Mesenchymal stem cell (in vitro differentiated cells and primary cell): Measurements from ENCODE around the gene PDGFRB.
A peak's percentile ranks its signal among the peaks of the same experiment; 100 is the strongest.

Experiments used
- DNase-seq: peaks from one replicate; pipeline ENCODE4 v3.0.0-alpha.2; 2013
- H2AFZ ChIP-seq: one replicate; pipeline ENCODE4 v1.6.1; 2013; ENCODE audit warnings: low read depth, mild to moderate bottlenecking, control low read depth, inconsistent platforms, low read length, moderate library complexity
- H2AK5ac ChIP-seq: 2 replicates; pipeline ENCODE4 v1.6.1; 2013; ENCODE audit warnings: low read length, moderate library complexity, mild to moderate bottlenecking, inconsistent platforms; ENCODE audit not compliant: severe bottlenecking
- H2BK120ac ChIP-seq: one replicate; pipeline ENCODE4 v1.6.1; 2013; ENCODE audit warnings: low read depth, mild to moderate bottlenecking, inconsistent platforms, low read length, moderate library complexity
- H2BK12ac ChIP-seq, 2 experiments: one replicate each; pipeline ENCODE4 v1.6.1; 2013; ENCODE audit warnings: inconsistent platforms in 2 of 2, low read length in 2 of 2, mild to moderate bottlenecking in 2 of 2, moderate library complexity in 2 of 2, control low read depth in 1 of 2
- H2BK15ac ChIP-seq: one replicate; pipeline ENCODE4 v1.6.1; 2013; ENCODE audit warnings: mild to moderate bottlenecking, low read depth, inconsistent platforms; ENCODE audit not compliant: poor library complexity, severe bottlenecking
- H2BK5ac ChIP-seq: 2 replicates; pipeline ENCODE4 v1.6.1; 2013; ENCODE audit warnings: low read depth, mild to moderate bottlenecking, low read length, control low read depth, inconsistent platforms; ENCODE audit not compliant: poor library complexity, severe bottlenecking
- H3K14ac ChIP-seq, 2 experiments: one replicate each; pipeline ENCODE4 v1.6.1; 2013; ENCODE audit warnings: inconsistent platforms in 2 of 2, low read length in 2 of 2, control low read depth in 1 of 2, mild to moderate bottlenecking in 1 of 2, moderate library complexity in 1 of 2
- H3K18ac ChIP-seq, 2 experiments: one replicate each; pipeline ENCODE4 v1.6.1; 2013; ENCODE audit warnings: inconsistent platforms in 2 of 2, low read length in 2 of 2, control low read depth in 1 of 2, low read depth in 1 of 2, mild to moderate bottlenecking in 1 of 2
- H3K23ac ChIP-seq, 2 experiments: one replicate each; pipeline ENCODE4 v1.6.1; 2013; ENCODE audit warnings: inconsistent platforms in 2 of 2, low read length in 2 of 2, mild to moderate bottlenecking in 2 of 2, moderate library complexity in 2 of 2, control low read depth in 1 of 2
- H3K27ac ChIP-seq: 2 replicates; pipeline ENCODE4 v1.5.1; 2013; ENCODE audit warnings: mild to moderate bottlenecking, moderate library complexity, low read length, control low read depth, inconsistent platforms; ENCODE audit not compliant: poor library complexity, severe bottlenecking
- H3K27me3 ChIP-seq, 2 experiments: 2 replicates each; pipeline versions ENCODE4 v1.6.1 to v1.7.0; 2013; ENCODE audit warnings: low read length in 2 of 2, mild to moderate bottlenecking in 2 of 2, moderate library complexity in 2 of 2, control low read depth in 1 of 2, inconsistent platforms in 1 of 2; ENCODE audit not compliant: control insufficient read depth in 1 of 2, insufficient read depth in 1 of 2
- H3K36me3 ChIP-seq, 2 experiments: 2 replicates each; pipeline versions ENCODE4 v1.6.1 to v1.7.0; 2013; ENCODE audit warnings: low read length in 2 of 2, control low read depth in 1 of 2, inconsistent platforms in 1 of 2, low read depth in 1 of 2, mild to moderate bottlenecking in 1 of 2; ENCODE audit not compliant: insufficient read depth in 2 of 2, control insufficient read depth in 1 of 2
- H3K4ac ChIP-seq, 2 experiments: one replicate each; pipeline ENCODE4 v1.6.1; 2013; ENCODE audit warnings: inconsistent platforms in 2 of 2, low read length in 2 of 2, mild to moderate bottlenecking in 2 of 2, moderate library complexity in 2 of 2, control low read depth in 1 of 2, low read depth in 1 of 2
- H3K4me1 ChIP-seq: 2 replicates; pipeline ENCODE4 v1.6.1; 2013; ENCODE audit warnings: low read depth, low read length, control low read depth; ENCODE audit not compliant: control insufficient read depth, insufficient read depth
- H3K4me2 ChIP-seq: 2 replicates; pipeline ENCODE4 v1.6.1; 2013; ENCODE audit warnings: low read length, mild to moderate bottlenecking, inconsistent platforms; ENCODE audit not compliant: poor library complexity, severe bottlenecking
- H3K4me3 ChIP-seq, 2 experiments: 2 replicates each; pipeline versions ENCODE4 v1.5.1 to v1.7.0; 2013; ENCODE audit warnings: low read length in 2 of 2, mild to moderate bottlenecking in 2 of 2, control low read depth in 1 of 2, low read depth in 1 of 2; ENCODE audit not compliant: insufficient read depth in 1 of 2
- H3K79me1 ChIP-seq: replicated peaks from 2 replicates; pipeline ENCODE4 v1.6.1; 2013; ENCODE audit warnings: mild to moderate bottlenecking, control low read depth, low read length, inconsistent platforms; ENCODE audit not compliant: poor library complexity, severe bottlenecking
- H3K9ac ChIP-seq: 2 replicates; pipeline ENCODE4 v1.7.0; 2013; ENCODE audit warnings: mild to moderate bottlenecking, low read length, moderate library complexity
- H3K9me3 ChIP-seq: 2 replicates; pipeline ENCODE4 v1.7.0; 2013; ENCODE audit warnings: mild to moderate bottlenecking, low read length; ENCODE audit not compliant: control insufficient read depth
- H4K8ac ChIP-seq: one replicate; pipeline ENCODE4 v1.6.1; 2013; ENCODE audit warnings: inconsistent platforms, mild to moderate bottlenecking, low read length, moderate library complexity
- H4K91ac ChIP-seq: one replicate; pipeline ENCODE4 v1.6.1; 2013; ENCODE audit warnings: mild to moderate bottlenecking, low read length, inconsistent platforms
- WGBS: methylation state at CpG from one replicate; pipeline ENCODE4 v1.1.7; 2013; ENCODE audit warnings: mixed read lengths; 5-methylcytosine and 5-hydroxymethylcytosine counted together

Gene PDGFRB

GRCh38 chr5:150105928-150106615 is 49.6 kb downstream of the PDGFRB start:
- Histone ChIP-seq H2AK5ac (no peak overlapping the region), H2BK12ac (no peak overlapping the region), H4K91ac (no peak overlapping the region), H3K4me3 (no peak overlapping the region), H2BK15ac (no peak overlapping the region), H4K8ac (no peak overlapping the region), H2BK120ac (no peak overlapping the region), H3K4me1 (peaks cover 9% of the 10 kb centered on the region), H3K79me1 (no peaks in the 10 kb centered on the region), H3K4ac (no peak overlapping the region), H2BK5ac (no peak overlapping the region), H3K9ac (no peak overlapping the region), H3K36me3 (no peaks in the 10 kb centered on the region), H2AFZ (no peak overlapping the region), H3K18ac (no peak overlapping the region), H3K9me3 (no peaks in the 10 kb centered on the region), H3K23ac (no peak overlapping the region), H3K27ac (no peak overlapping the region), H3K4me2 (no peak overlapping the region), H3K27me3 (no peaks in the 10 kb centered on the region), H3K14ac (peak overlapping the region in 1 of 2 experiments; percentile 14)
- WGBS, result 94% methylated on average over 5 of the region's 7 CpGs
- no peak for DNase-seq

GRCh38 chr5:150104550-150104870 is 51.1 kb downstream of the PDGFRB start:
- Histone ChIP-seq H2BK5ac (no peak overlapping the region), H2BK12ac (no peak overlapping the region), H3K23ac (no peak overlapping the region), H3K14ac (no peak overlapping the region), H2AFZ (no peak overlapping the region), H2BK15ac (no peak overlapping the region), H2BK120ac (no peak overlapping the region), H3K9ac (no peak overlapping the region), H3K4ac (no peak overlapping the region), H3K36me3 (no peaks in the 10 kb centered on the region), H4K8ac (no peak overlapping the region), H3K4me2 (no peak overlapping the region), H3K79me1 (no peaks in the 10 kb centered on the region), H3K4me3 (no peak overlapping the region), H4K91ac (no peak overlapping the region), H3K27ac (no peak overlapping the region), H3K9me3 (no peaks in the 10 kb centered on the region), H3K4me1 (peaks cover 8% of the 10 kb centered on the region), H2AK5ac (no peak overlapping the region), H3K18ac (no peak overlapping the region), H3K27me3 (no peaks in the 10 kb centered on the region)
- WGBS, result 83% methylated on average over 2 of the region's 2 CpGs
- DNase-seq, result no peak

- Histone ChIP-seq H2AFZ (no peak overlapping the region), H2BK12ac (no peak overlapping the region), H3K27me3 (no peaks in the 10 kb centered on the region), H3K9ac (no peak overlapping the region), H3K14ac (no peak overlapping the region), H2BK120ac (no peak overlapping the region), H3K18ac (no peak overlapping the region), H2BK5ac (no peak overlapping the region), H3K27ac (no peak overlapping the region), H3K4me2 (no peak overlapping the region), H4K91ac (no peak overlapping the region), H4K8ac (no peak overlapping the region), H3K79me1 (no peaks in the 10 kb centered on the region), H2AK5ac (no peak overlapping the region), H3K4me3 (no peak overlapping the region), H2BK15ac (no peak overlapping the region), H3K23ac (no peak overlapping the region), H3K9me3 (no peaks in the 10 kb centered on the region), H3K4ac (no peak overlapping the region), H3K4me1 (peaks cover 8% of the 10 kb centered on the region), H3K36me3 (no peaks in the 10 kb centered on the region)
- DNase-seq, result no peak
- 82% methylated on average over 5 of the region's 5 CpGs for WGBS
These were observed 51.7 kb downstream of the PDGFRB start for GRCh38 chr5:150103678-150104549.

- Histone ChIP-seq H3K4ac (no peak overlapping the region), H3K14ac (no peak overlapping the region), H3K4me3 (no peak overlapping the region), H3K4me1 (peaks cover 2% of the 10 kb centered on the region), H3K23ac (no peak overlapping the region), H2BK12ac (no peak overlapping the region), H3K9me3 (no peaks in the 10 kb centered on the region), H3K4me2 (no peak overlapping the region), H3K18ac (no peak overlapping the region), H2BK5ac (no peak overlapping the region), H3K27me3 (no peaks in the 10 kb centered on the region), H3K27ac (no peak overlapping the region), H4K8ac (no peak overlapping the region), H4K91ac (no peak overlapping the region), H3K36me3 (no peaks in the 10 kb centered on the region), H2BK15ac (no peak overlapping the region), H3K9ac (no peak overlapping the region), H2BK120ac (no peak overlapping the region), H2AK5ac (no peak overlapping the region), H3K79me1 (no peaks in the 10 kb centered on the region), H2AFZ (no peak overlapping the region)
- DNase-seq, result no peak
- 69% methylated on average over 5 of the region's 6 CpGs for WGBS
These were observed 54.6 kb downstream of the PDGFRB start for GRCh38 chr5:150101023-150101422.
